GM18861 (cell line): ENCODE results near the gene ASIC4.

Experiments
- ATAC-seq: cut with Tn5 transposase; IDR thresholded peaks from one replicate; pipeline ENCODE4 v1.9.1; 2021; ENCODE audit not compliant: unreplicated experiment

The ASIC4 gene, protein sequence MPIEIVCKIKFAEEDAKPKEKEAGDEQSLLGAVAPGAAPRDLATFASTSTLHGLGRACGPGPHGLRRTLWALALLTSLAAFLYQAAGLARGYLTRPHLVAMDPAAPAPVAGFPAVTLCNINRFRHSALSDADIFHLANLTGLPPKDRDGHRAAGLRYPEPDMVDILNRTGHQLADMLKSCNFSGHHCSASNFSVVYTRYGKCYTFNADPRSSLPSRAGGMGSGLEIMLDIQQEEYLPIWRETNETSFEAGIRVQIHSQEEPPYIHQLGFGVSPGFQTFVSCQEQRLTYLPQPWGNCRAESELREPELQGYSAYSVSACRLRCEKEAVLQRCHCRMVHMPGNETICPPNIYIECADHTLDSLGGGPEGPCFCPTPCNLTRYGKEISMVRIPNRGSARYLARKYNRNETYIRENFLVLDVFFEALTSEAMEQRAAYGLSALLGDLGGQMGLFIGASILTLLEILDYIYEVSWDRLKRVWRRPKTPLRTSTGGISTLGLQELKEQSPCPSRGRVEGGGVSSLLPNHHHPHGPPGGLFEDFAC

DNA sequence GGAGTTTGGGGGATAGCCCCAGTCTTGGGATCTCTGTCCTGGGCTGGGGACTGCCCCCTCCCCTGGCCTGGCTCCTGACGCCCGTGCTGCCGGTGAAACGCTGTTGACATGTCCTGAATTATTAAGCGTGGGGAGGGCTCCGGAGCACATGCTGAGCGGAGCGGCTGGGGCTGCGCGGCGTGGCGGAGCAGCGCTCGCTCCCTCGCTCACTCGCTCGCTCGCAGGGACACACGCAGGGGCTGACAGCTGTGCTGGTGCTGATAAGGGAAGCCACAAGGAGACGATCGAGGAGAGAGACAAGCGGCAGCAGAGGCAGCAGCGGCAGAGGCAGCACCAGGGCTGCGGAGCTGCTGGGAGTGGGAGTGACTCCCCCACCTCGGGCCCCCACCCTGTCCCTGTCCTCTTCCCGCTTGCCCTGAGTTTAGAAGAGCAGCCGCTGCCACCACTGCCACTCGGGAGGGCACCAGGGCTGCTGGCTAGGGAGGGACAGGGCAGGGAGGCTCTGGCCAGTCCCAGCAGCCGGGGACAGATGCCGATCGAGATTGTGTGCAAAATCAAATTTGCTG is at the start of gene ASIC4:
Gene ASIC4 (plus strand): TSS at position 287 of the 566 bp plus-strand sequence. CDS start 243 bp downstream, at position 530.
- no peak for ATAC-seq

DNA sequence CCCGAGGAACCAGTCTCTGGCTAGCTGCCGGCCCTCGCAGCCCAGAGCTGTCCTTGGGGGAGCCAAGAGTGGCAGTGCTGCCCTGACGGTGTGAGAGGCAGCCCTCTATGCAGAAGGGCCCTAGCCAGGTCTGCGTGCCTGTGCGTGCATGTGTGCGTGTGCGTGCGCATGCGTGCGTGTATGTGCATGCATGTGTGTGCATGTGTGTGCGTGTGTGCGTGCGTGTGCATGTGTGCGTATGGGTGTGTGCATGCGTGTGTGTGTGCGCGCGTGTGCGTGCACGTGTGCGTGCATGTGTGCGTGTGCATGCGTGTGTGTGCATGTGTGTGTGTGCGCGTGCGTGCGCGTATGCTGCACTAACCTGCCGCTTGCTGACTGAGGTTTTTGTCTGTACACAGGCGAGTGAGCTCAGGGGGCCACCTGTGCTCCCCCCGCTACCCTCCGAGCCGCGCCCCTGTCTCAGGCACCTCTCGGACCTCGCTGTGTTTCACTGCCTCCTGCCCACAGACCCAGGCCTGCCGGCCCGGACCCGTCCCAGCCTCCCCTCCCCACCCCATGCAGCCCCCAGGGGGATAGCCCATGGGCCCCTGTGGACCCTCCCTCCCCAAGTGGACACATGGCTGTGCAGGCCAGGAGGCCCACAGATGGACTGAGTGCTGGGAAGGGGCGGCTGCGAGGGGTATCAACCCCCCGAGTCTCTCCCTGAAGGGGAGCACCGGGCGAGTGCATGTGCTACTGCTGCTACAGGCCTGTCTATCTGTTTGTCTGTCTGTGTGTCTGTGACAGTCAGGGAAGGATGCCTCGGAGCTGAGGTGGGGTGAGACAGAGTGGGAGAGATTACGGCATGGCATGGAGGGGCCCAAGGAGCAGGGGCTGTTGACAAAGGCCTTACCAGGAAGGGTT is 48.4 kb upstream of the ASIC4 start:
- no peak for ATAC-seq

DNA sequence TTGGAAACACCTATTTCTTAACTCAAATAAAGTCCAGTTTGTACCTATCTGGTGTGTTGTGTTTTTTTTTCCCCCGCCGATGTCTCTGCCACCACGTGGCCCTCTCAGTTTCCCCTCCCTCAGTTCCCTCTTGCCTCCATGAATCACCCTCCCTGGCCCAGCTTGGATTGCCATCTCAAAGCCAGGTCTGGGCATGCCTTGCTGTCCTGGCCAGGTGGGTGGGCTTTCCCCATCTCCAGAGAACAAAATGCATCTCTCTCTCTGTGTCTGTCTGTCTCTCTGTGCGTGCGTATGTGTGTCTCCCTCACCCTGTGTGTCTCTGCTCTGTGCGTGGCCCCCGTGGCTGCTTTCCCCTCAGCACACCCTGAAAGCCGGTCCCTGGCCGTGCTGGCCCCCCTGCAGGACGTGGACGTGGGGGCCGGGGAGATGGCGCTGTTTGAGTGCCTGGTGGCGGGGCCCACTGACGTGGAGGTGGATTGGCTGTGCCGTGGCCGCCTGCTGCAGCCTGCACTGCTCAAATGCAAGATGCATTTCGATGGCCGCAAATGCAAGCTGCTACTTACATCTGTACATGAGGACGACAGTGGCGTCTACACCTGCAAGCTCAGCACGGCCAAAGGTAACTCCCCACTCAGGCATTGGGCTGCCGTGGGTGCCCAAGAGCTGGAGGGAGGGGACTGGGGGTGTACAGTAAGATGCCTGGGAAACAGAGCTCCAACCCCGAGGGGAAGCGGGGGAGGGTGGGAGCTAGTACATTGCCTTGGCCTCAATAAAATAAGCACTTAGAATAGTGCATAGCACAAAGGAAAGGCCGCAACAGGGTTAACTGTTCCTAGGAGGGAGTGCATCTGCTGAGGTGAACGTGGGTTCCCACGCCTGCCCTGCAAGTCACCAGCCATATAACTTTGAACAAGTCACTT is 47.2 kb upstream of the ASIC4 start:
- no peak for ATAC-seq

DNA sequence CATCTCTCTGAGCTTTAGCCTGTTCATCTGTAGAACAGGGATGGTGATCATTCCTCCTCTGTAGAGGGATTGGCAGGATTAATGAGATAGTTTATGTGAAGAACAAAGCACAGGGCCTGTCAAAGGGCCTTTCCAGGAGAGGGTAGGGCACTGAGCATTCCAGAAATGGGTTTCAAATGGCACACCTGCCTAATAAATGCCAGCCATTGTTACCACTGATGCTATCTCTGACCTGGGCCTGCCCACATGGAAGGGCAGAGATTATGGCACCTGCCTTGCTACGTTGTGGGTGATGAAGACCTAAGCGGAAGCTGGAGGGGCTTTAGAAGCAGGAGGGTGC is 46.6 kb upstream of the ASIC4 start:
- ATAC-seq = no peak

DNA sequence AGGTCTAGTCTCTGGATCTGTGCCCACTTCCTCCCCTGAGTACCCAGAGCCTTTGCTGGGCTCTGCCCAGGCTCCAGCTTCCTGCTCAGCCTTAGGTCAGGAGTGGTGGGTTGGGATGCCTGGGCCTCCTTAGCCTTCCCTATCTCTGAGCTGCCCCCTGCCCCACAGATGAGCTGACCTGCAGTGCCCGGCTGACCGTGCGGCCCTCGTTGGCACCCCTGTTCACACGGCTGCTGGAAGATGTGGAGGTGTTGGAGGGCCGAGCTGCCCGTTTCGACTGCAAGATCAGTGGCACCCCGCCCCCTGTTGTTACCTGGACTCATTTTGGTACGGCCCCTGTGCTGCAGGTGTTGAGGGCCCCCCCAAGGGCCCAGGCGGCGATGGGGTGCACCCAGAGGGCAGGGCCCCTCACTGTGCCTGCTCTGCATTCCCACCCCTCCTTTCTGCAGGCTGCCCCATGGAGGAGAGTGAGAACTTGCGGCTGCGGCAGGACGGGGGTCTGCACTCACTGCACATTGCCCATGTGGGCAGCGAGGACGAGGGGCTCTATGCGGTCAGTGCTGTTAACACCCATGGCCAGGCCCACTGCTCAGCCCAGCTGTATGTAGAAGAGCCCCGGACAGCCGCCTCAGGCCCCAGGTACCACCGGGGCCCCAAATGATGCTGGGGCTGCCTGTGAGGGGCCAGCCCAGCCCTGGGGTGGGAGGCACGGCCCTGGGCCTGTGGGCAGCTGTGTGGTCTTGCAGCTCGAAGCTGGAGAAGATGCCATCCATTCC is 45.7 kb upstream of the ASIC4 start:
- ATAC-seq = no peak

DNA sequence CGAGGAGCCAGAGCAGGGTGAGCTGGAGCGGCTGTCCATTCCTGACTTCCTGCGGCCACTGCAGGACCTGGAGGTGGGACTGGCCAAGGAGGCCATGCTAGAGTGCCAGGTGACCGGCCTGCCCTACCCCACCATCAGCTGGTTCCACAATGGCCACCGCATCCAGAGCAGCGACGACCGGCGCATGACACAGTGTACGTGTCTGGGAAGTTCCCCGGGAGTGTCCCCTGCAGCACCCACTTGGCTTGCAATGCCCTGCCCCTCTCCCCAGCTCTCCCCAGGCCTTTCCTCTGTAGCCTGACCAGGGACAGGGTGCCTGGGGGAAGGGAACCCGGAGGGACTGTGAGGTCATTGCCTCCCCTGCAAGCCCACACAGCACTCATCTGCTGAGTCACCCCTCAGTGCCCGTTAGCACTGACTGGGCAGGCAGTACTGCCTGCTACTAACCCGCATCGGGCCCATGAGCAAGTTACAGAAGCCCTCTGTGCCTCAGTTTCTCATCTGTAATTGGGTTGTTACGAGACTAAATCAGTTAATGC is 45.0 kb upstream of the ASIC4 start:
- no peak for ATAC-seq

DNA sequence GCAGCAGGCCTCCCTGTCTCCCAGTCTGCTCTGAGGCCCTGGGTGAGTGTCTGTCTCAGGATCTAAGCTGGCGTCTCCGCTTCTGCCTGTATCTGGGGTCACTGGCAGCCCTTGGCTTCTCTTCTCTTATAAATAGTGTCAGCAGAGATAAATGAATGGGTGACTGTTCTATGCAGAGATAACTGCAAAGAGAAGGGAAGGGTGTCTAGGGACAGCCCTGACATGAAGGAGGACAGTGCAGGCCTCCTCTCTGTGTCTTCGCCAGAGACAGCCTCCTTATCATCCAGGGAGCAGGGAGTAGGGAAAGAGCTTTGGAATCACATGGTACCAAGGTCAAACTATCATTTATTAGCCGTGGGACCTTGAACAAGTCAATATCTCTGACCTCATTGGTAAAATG is 43.9 kb upstream of the ASIC4 start:
- no peak for ATAC-seq

DNA sequence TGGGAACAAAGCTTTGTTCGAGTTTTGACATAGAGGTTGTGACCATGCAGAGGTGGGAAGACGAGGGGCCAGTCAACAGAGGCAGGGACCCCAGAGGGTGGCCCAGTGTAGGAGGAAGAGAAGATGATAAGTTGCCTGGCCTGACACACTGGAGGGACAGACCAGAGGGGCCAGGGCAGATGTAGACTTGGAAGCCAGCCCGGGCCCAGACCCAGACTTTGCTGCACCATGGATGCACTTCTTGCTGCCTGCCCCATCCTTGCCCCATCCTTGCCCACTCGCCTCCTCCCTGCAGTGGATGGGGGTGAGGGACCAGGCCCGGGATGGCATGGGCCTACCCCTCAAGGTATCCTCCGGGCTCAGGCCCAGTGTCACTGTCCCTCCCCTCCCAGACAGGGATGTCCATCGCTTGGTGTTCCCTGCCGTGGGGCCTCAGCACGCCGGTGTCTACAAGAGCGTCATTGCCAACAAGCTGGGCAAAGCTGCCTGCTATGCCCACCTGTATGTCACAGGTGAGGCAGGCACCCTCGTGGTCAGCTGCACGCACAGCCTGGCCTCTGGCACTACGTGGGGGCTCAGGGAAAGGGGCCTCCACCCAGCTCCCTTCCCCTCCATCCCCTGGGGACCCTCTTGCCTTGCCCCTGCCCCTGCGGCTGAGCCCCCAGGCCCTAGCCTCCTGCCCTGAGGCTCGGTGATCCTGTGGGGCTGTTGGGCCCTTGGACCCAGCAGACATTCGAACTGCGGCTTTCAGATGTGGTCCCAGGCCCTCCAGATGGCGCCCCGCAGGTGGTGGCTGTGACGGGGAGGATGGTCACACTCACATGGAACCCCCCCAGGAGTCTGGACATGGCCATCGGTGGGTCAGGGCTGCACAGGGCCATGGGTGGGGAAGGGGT is 42.6 kb upstream of the ASIC4 start:
- ATAC-seq = no peak

DNA sequence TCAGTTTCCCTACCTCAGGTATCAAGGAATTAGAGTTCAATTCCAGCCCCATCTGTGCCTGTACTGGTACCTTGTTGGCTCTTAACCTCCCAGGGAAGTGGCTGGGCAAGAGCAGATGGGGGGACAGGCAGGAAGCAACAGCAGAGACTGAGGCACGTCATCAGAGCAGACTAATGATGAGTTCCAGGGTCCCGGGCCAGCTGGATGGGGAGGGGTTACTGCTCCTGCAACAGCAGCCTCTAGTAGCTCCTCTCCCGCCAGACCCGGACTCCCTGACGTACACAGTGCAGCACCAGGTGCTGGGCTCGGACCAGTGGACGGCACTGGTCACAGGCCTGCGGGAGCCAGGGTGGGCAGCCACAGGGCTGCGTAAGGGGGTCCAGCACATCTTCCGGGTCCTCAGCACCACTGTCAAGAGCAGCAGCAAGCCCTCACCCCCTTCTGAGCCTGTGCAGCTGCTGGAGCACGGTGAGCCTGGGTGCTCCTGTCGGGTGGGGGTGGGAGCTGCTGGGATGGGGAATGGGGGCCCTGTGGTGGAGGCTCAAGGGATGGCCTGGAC is 41.6 kb upstream of the ASIC4 start:
- no peak for ATAC-seq

DNA sequence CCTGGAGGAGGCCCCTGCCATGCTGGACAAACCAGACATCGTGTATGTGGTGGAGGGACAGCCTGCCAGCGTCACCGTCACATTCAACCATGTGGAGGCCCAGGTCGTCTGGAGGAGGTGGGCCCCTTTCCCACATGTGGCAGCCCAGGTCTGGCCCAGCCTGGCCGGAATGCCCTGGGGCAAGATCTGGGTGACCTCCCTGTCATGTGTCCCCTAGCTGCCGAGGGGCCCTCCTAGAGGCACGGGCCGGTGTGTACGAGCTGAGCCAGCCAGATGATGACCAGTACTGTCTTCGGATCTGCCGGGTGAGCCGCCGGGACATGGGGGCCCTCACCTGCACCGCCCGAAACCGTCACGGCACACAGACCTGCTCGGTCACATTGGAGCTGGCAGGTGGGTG is 40.8 kb upstream of the ASIC4 start:
- ATAC-seq = no peak

DNA sequence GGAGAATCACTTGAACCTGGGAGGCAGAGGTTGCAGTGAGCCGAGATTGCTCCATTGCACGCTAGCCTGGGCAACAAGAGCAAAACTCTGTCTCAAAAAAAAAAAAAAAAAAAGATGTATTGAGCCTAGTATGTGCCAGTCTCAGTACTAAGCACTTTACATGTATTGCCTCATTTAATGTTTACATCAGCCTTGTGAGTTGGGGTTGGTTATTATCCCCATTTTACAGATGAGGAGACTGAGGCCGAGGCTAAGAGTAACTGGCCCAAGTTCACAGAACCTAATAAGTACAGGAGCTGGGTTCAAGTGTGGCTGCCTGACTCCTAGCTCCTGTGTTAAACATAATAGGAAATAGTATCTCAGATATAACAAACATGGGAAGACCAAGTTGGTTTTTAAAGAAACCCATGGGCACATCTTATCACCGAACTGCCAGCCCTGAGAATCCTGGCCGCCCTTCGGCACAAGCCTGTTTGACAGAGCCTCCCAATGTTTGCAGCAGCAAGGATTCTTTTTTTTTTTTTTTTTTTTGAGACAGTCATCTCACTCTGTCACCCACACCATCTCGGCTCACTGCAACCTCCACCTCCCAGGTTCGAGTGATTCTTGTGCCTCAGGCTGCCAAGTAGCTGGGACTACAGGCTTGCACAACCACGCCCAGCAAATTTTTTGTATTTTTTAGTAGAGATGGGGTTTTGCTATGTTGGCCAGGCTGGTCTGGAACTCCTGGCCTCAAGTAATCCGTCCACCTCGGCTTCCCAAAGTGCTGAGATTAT is 39.8 kb upstream of the ASIC4 start:
- ATAC-seq = no peak

DNA sequence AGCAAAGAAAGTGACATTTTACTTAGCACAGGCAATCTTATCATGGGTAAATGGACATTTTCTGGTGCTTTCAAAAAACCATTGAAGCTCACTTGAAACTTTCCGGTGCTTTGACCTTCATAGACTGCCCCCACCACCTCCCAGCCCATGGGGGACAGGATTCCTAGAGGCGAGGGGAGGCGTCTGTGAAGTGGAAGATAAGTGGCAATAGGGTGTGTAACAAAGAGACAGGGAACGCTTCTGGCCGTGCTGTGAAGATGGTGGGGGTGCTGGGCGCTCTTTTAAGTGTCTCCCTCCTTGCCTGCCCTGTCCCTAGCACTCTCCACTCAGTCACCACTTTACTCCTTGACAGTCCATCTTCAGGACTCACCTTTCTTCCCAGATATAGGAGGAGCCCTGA is 39.0 kb upstream of the ASIC4 start:
- no peak for ATAC-seq

DNA sequence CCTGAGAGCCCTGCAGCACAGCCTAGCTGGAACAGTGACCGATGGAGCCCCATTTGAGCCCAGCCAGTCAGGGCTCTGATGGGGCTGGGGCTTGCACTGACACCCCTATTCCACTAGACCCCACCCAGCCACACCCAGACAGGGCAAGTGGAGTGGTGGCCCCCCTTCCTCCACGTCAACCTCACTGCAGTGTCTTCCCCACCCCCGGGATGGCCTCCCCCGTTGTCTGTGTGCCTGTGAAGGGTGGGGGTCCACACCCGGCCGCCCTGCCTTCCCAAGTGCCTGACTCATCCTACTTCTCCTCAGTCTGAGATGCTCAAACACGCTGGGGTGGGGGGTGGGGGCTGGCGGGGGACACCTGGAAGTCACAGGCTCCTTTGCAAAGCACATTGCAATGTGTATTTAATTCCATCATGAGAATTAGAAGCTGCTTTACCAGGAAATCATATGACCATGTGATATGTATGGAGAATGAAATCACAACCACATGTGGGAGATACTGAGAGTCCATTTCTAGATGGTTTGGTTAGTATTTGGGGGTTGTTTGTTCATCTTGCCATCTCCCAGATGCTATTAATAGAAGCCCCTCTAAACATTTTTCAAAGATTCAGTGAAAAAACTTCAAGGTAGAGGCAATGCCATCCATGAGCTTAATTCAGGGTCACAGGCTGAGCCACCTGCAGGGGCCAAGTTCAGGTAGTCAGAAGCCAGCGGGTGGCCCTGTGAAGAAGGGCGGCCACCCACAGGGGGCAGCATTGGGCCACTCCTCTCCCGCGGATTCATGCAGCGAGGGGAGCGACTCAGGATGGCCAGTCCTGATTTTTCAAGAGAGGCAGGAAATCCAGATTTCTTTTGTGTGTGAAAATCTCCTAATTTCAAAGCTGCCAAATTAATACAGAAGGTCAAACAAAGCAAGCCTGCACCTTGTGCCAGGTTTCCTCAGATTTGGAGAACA is 38.3 kb upstream of the ASIC4 start:
- ATAC-seq = no peak

DNA sequence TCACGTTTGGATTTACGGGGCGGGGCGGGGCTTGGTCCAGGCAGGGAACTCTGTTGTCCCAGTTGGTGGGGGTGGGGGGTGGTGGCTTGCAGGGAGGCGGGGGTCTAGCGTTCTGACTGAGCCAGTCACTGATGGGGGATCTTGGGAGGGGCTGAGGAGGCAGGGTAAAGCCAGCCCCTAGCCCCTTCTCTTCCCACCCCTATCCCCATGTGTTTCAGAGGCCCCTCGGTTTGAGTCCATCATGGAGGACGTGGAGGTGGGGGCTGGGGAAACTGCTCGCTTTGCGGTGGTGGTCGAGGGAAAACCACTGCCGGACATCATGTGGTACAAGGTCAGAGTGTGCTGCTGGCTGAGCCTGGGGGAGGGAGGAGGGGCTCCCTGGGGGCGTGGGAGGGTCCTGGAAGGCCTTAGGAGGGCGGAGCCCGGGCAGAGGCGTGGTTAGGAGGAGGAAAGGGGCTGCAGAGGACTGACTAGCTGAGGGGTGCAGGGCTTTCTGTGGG is 37.6 kb upstream of the ASIC4 start:
- ATAC-seq = no peak

DNA sequence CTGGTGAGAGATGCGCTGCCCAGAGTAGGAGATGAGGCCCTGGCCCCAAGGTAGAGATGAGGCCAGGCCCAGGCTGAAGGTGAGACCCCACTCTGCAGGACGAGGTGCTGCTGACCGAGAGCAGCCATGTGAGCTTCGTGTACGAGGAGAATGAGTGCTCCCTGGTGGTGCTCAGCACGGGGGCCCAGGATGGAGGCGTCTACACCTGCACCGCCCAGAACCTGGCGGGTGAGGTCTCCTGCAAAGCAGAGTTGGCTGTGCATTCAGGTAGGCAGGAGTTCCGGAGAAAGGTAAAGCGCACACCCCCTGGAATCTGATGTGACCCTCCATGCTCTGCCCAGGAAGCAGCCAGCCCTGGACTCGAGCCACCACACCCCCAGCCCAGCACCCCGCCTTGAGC is 37.1 kb upstream of the ASIC4 start:
- no peak for ATAC-seq

DNA sequence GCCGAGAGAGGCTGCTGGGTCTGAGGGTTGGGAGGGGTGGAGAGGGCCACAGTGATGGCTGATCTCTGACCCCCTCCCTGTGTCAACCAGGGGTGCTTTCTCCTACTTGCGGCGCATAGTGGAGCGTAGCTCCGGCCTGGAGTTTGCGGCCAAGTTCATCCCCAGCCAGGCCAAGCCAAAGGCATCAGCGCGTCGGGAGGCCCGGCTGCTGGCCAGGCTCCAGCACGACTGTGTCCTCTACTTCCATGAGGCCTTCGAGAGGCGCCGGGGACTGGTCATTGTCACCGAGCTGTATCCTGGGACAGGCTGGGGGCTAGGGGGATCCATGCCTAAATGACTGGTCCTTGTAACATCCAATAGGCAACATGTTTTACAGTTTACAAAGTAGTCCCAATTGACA is 36.5 kb upstream of the ASIC4 start:
- ATAC-seq = no peak
